Activated naive CD8-positive, alpha-beta T cell treated with anti-CD3 and anti-CD28 coated beads, Interleukin-2, amount 50 U/mL, for 24 hours (primary cell): ENCODE measurements around the gene PRMT5.
"Not testable (repeated sequence)": the region's sequence is repeated elsewhere in the genome, so short reads cannot be mapped to it uniquely, and the experiment has no call there.

ENCODE experiments used
- ATAC-seq: fragments of 150-1000 bp; cut with Tn5 transposase; one replicate; pipeline ENCODE4 v1.10.0; 2021
- DNase-seq: peaks from one replicate; pipeline ENCODE4 v3.0.0; 2021
- H3K27ac Mint-ChIP-seq: one replicate; pipeline ENCODE4 v1.8.0; 2021; ENCODE audit warnings: mild to moderate bottlenecking, mixed read lengths
- H3K27me3 Mint-ChIP-seq: one replicate; pipeline ENCODE4 v1.8.0; 2021; ENCODE audit warnings: mixed read lengths
- H3K36me3 Mint-ChIP-seq: one replicate; pipeline ENCODE4 v1.8.0; 2021; ENCODE audit warnings: low read depth, mixed read lengths
- H3K4me1 Mint-ChIP-seq: one replicate; pipeline ENCODE4 v1.8.0; 2021; ENCODE audit warnings: mixed read lengths
- H3K4me3 Mint-ChIP-seq: one replicate; pipeline ENCODE4 v1.8.0; 2021; ENCODE audit warnings: mild to moderate bottlenecking, moderate library complexity, mixed read lengths
- H3K9me3 Mint-ChIP-seq: one replicate; pipeline ENCODE4 v1.8.0; 2021; ENCODE audit warnings: mixed read lengths

Gene PRMT5

GRCh38 chr14:22929104-22929960 is at the start of gene PRMT5:
PRMT5 (minus strand) TSS chr14:22929376; CDS start chr14:22929361, 15 bp downstream.
- DNase-seq: peak; percentile 93
- peak; percentile 97 for ATAC-seq
- peaks cover 34% of the 10 kb centered on the region for H3K36me3 Mint-ChIP-seq
- H3K4me3 Mint-ChIP-seq: no peak within 1 kb of the TSS
- peaks cover 37% of the 10 kb centered on the region for H3K4me1 Mint-ChIP-seq
- no peak within 1 kb of the TSS for H3K27ac Mint-ChIP-seq
- no peaks in the 10 kb centered on the region for H3K27me3 Mint-ChIP-seq
- no peaks in the 10 kb centered on the region for H3K9me3 Mint-ChIP-seq

- no peak for DNase-seq
- Mint-ChIP-seq H3K36me3 (no peaks in the 10 kb centered on the region), H3K9me3 (no peaks in the 10 kb centered on the region), H3K4me1 (peaks cover 6% of the 10 kb centered on the region), H3K27me3 (peaks cover 9% of the 10 kb centered on the region), H3K27ac (no peak overlapping the region), H3K4me3 (no peak overlapping the region)
- ATAC-seq: no peak
These were observed 49.3 kb upstream of the PRMT5 start for GRCh38 chr14:22978487-22978837.

- Mint-ChIP-seq H3K9me3 (no peaks in the 10 kb centered on the region), H3K4me3 (no peak overlapping the region), H3K27ac (no peak overlapping the region), H3K4me1 (peaks cover 6% of the 10 kb centered on the region), H3K36me3 (no peaks in the 10 kb centered on the region), H3K27me3 (peaks cover 9% of the 10 kb centered on the region)
- ATAC-seq: no peak
- DNase-seq: no peak
These were observed 48.7 kb upstream of the PRMT5 start for GRCh38 chr14:22977684-22978486.

GRCh38 chr14:22977434-22977683 is 48.2 kb upstream of the PRMT5 start:
- Mint-ChIP-seq H3K27ac (no peak overlapping the region), H3K36me3 (no peaks in the 10 kb centered on the region), H3K4me3 (no peak overlapping the region), H3K27me3 (peaks cover 9% of the 10 kb centered on the region), H3K4me1 (peaks cover 6% of the 10 kb centered on the region), H3K9me3 (no peaks in the 10 kb centered on the region)
- DNase-seq: no peak
- no peak for ATAC-seq

- Mint-ChIP-seq H3K27me3 (peaks cover 9% of the 10 kb centered on the region), H3K27ac (no peak overlapping the region), H3K4me3 (no peak overlapping the region), H3K36me3 (no peaks in the 10 kb centered on the region), H3K9me3 (no peaks in the 10 kb centered on the region), H3K4me1 (peaks cover 6% of the 10 kb centered on the region)
- no peak for ATAC-seq
- no peak for DNase-seq
These were observed 47.7 kb upstream of the PRMT5 start for GRCh38 chr14:22976620-22977433.

GRCh38 chr14:22974530-22975313 is 45.5 kb upstream of the PRMT5 start:
- Mint-ChIP-seq H3K36me3 (no peaks in the 10 kb centered on the region), H3K27me3 (peaks cover 3% of the 10 kb centered on the region), H3K4me3 (no peak overlapping the region), H3K27ac (no peak overlapping the region), H3K9me3 (no peaks in the 10 kb centered on the region), H3K4me1 (no peaks in the 10 kb centered on the region)
- DNase-seq (no peak), ATAC-seq (no peak)

- H3K4me3 Mint-ChIP-seq: no peak overlapping the region
- no peak overlapping the region for H3K27ac Mint-ChIP-seq
- no peaks in the 10 kb centered on the region for H3K36me3 Mint-ChIP-seq
- H3K4me1 Mint-ChIP-seq: no peaks in the 10 kb centered on the region
- no peaks in the 10 kb centered on the region for H3K9me3 Mint-ChIP-seq
- H3K27me3 Mint-ChIP-seq: no peaks in the 10 kb centered on the region
- ATAC-seq: peak; percentile 51
- DNase-seq: peak; percentile 46
These were observed 44.2 kb upstream of the PRMT5 start for GRCh38 chr14:22973217-22974032.

GRCh38 chr14:22972313-22972930 is 43.2 kb upstream of the PRMT5 start:
- ATAC-seq: no peak
- H3K27me3 Mint-ChIP-seq: no peaks in the 10 kb centered on the region
- H3K27ac Mint-ChIP-seq: no peak overlapping the region

GRCh38 chr14:22971152-22971551 is 42.0 kb upstream of the PRMT5 start:
- no peaks in the 10 kb centered on the region for H3K27me3 Mint-ChIP-seq
- H3K4me1 Mint-ChIP-seq: no peaks in the 10 kb centered on the region

More at GRCh38 chr14:22972313-22972930, 43.2 kb upstream of the PRMT5 start:
- Mint-ChIP-seq H3K36me3 (no peaks in the 10 kb centered on the region), H3K4me3 (no peak overlapping the region), H3K4me1 (no peaks in the 10 kb centered on the region), H3K9me3 (no peaks in the 10 kb centered on the region)
- DNase-seq: no peak

GRCh38 chr14:22966783-22967269 is 37.6 kb upstream of the PRMT5 start:
- ATAC-seq (no peak), DNase-seq (no peak)
- H3K9me3 Mint-ChIP-seq: no peaks in the 10 kb centered on the region
- H3K36me3 Mint-ChIP-seq: no peaks in the 10 kb centered on the region
- H3K27ac Mint-ChIP-seq: no peak overlapping the region
- H3K4me1 Mint-ChIP-seq: no peaks in the 10 kb centered on the region
- H3K27me3 Mint-ChIP-seq: no peaks in the 10 kb centered on the region
- H3K4me3 Mint-ChIP-seq: no peak overlapping the region

More at GRCh38 chr14:22971152-22971551, 42.0 kb upstream of the PRMT5 start:
- H3K36me3 Mint-ChIP-seq: no peaks in the 10 kb centered on the region
- no peaks in the 10 kb centered on the region for H3K9me3 Mint-ChIP-seq
- no peak overlapping the region for H3K27ac Mint-ChIP-seq
- ATAC-seq (no peak), DNase-seq (no peak)
- no peak overlapping the region for H3K4me3 Mint-ChIP-seq

- H3K9me3 Mint-ChIP-seq, H3K27me3 Mint-ChIP-seq, DNase-seq, ATAC-seq, H3K27ac Mint-ChIP-seq, H3K36me3 Mint-ChIP-seq, H3K4me1 Mint-ChIP-seq, H3K4me3 Mint-ChIP-seq: not testable (repeated sequence)
These were observed 37.0 kb upstream of the PRMT5 start for GRCh38 chr14:22965916-22966782.

GRCh38 chr14:22962061-22962676 is 33.0 kb upstream of the PRMT5 start:
- Mint-ChIP-seq H3K9me3 (no peaks in the 10 kb centered on the region), H3K27ac (no peak overlapping the region), H3K4me1 (peaks cover 8% of the 10 kb centered on the region), H3K27me3 (no peaks in the 10 kb centered on the region), H3K4me3 (no peak overlapping the region), H3K36me3 (no peaks in the 10 kb centered on the region)
- DNase-seq: no peak
- ATAC-seq: no peak
